SKM-1 (cell line): ENCODE results near the gene COL11A2.
A peak's percentile ranks its signal among the peaks of the same experiment; 100 is the strongest.

Experiments used
- DNase-seq: peaks from one replicate; lab custom pipeline; 2025; ENCODE audit not compliant: unreplicated experiment; lab: John Stamatoyannopoulos, UW

COL11A2 gene

DNA sequence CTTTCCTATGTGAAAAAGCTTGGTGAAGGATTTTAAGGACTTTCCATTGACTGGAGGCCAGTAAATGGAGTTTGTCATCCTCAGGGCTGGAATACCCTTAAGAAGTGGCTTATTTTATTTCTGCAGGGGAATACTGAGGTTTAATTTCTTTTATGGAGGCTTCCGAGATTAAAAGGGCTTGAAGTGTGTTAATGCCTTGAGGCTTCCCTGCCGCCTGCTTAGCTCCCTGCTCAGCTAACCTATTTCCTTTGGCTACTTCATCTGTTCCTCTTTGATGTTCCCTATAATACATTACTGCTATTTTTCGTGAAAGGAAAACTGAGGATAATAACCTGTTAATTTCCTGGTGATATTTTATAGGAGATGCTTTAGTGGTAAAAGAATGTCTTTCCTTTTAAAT is 72.3 kb downstream of the COL11A2 start:
- DNase-seq = no peak

DNA sequence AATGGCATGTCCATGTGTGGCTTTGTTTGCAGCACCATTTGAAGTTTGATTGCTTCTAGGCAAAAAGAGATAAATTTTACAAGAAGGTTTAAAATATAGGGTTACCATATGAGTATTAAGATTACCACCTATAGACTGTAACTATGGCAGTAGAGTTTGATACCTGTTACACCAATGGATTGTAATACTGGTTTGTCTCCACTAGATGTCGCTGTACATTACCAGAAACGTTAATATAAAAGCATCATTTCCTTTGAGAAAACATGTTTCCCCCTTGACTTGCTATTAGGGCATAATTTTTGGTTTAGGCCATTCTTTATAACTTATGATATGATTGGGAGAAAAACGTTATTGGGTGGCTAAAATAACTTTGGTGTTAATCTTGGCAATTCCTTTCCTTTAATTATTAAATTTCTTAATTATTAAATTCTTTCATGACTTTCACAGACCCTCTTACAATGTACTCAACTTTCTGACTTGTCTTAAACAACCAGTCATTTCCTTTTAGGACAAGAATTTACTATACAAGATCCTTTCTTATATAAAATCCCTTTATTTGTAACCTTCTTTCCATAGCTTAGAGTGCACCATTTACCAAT is 73.6 kb downstream of the COL11A2 start:
- DNase-seq = peak; percentile 21

DNA sequence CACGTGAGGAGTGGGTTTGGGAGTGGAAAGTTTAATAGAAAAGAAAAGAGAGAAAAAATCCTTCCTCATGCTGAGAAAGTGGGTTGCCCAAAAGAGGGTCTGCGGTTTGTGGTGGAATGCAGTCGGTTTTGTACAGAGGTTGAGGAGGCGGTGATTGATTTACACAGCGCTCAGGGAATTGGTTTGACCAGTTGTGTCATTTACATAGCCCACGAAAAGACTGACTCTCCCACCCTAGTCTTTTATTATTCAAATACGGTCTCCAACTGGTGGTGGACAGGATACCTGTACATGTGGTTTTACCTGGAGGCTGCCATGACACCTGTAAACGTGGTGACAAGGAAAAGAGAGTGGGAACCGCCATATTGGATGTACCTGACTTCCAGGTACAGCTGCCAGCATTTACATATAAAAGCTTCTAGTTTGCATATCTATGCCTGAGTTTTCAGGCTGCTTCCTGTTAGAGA is 74.4 kb downstream of the COL11A2 start:
- no peak for DNase-seq

DNA sequence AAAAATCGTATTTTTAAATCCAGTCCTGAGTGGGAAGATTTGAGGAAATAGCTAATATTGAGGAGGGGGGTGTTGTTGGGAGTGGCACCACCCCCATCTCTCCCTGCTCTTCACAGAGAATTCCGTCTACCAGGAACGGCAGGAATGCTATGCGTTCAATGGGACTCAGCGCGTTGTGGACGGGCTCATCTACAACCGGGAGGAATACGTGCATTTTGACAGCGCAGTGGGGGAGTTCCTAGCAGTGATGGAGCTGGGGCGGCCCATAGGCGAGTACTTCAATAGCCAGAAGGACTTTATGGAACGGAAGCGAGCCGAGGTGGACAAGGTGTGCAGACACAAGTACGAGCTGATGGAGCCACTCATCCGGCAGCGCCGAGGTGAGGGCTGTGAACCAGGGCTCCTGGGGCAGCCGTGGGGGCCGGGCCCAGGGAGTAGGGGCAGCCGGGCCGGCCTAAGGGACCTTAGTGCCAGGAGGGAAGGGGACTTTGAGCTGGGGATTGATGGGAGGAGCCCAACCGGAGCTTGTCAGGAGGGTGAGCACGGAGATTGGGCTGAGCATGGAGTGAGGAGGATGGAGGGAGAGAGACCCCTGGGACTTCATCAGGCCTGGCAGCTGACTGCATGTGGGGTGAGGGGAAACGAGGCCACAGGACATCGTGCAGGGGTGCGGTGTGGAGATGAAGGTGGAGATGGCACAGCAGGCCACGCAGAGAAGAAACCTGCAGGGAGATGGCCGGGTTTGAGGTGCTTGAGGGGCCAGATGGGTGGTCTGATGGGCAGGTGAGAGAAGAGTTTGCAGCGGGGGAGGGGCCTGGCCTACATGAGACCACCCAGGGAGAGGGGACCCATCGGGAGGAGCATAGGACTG is 75.2 kb downstream of the COL11A2 start:
- no peak for DNase-seq

GRCh38 chr6:33116417-33116816 is 75.8 kb downstream of the COL11A2 start:
- DNase-seq = no peak

GRCh38 chr6:33114406-33114805 is 77.9 kb downstream of the COL11A2 start:
- peak; percentile 82 for DNase-seq

DNA sequence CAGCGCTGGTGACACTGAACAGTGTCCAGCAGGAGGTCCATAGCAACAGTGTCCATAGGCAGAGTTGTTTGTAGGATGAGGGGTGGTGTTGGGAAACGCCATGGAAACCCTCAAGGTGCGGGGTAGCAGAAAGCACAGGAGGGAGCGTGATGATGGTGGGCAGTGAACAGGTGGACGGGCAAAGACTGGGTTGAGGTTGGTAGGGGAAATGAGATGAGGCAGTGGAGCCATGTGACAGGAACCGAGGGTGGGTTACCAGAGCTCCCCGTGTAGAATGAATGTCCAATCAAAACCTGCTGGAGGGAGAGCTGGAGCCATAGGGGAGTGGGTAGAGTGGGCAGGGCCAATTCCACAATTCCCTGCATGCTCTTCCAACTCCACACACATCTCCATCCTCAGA is 78.5 kb downstream of the COL11A2 start:
- no peak for DNase-seq
